Right renal cortex interstitium (tissue), 3 donors: ENCODE measurements around the gene ANKRD23. TPM values are rescaled to one million over a fixed set of nuclear protein-coding genes. Genes with fewer than 3 reads are reported as not detected.
"Not testable (repeated sequence)": the region's sequence is repeated elsewhere in the genome, so short reads cannot be mapped to it uniquely, and the experiment has no call there.

ENCODE experiments used
- DNase-seq, 3 donors: peaks; one replicate each; pipeline ENCODE4 v3.0.0-alpha.2; 2013; ENCODE audit warnings: low read depth in 3 of 3, low spot score in 2 of 3
- polyA plus RNA-seq, 3 donors: library from polyadenylated mRNA; unstranded; fragments of 120-200 nt; gene quantifications; one replicate each; pipeline ENCODE4 v1.2.1, GENCODE V29; 2013; ENCODE audit not compliant: insufficient read length in 3 of 3

Gene ANKRD23
- polyA plus RNA-seq, 3 donors = 2.4 to 2.9 (median 2.8) TPM

DNA sequence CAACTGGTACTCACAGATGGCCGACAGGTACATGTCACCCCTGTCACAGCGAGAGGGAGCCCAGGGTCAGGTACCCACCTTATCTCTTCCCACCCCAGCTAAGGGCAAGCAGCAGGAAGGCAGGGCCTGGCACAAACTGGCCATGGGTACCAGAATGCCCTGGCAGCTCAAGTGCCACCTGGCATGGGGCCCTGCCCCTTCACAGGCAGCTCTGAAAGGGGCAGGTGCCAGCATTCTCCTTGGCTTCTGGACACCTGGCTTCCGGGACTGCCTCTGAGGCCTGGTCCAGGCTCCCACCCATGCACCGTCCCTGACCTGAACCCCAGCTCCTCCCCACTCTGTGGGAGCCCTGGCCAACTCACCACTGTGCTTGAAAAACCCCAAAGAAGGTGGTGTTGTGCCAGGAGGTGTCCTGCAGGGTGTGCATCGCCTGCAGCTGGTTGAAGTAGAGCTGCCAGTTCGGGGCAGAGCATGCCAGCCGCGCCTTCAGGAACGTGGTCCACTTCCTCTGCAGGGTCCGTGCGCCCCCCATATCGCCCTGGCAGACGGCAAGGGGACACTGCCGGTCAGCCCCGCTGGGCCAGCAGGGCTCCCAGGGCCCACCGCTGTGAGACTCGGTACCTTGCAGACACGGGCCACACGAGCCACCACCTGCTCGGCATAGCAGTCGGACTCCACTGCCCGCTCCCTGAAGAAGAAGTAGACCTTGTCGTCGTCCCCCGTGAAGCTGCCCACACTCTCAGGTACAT is 20.7 kb upstream of the ANKRD23 start:
- no peak for DNase-seq

DNA sequence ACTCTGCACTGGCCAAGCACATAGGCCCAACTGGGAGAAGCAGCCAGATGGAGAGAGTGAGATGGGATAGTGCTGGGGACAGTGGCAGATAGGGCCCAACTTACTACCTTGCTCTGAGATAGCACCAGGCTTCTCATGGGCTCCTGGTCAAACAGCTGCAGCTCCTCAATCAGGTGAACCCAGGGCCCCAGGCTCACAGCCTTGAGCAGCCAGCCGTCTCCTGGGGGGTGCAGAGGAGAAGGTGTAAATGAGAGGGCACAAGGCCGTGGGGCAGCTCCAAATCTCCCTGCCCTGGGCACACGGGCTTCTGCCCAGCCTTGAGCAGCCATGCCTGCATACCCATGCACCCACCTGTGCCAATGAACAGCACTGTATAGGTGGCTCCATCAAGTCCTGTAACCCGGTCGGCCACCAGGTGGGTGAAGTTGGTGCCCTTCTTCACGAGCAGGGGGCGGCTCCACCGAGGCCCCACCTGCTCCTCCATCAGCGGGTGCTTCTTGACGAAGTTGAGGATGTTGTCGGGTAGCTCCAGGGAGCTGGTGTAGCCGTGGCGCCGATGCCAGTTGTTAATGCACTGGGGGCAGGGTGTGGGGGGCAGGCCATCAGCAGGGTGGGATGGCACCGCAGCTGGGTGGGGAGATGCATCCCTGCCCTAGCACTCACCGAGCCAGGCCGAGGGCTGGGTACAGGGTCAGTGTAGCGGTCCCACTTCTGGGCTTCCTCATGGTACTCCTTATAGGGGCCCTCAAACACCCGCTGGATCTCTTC is 19.9 kb upstream of the ANKRD23 start:
- no peak for DNase-seq

DNA sequence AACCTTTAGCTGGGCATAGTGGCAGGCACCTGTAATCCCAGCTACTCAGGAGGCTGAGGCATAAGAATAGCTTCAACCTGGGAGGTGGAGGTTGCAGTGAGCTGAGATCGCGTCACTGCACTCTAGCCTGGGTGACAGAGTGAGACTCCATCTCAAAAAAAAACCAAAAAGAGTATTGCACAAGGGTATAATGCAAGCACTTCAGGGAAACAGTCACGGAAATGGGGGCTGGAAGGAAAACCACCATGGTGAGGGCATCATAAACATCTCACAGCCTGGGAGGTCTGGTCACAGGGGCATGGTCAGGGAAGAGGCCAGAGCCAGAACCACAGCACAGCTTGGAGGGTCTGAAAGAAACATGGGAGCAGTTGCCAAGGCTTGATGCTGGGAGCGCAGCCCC is 19.2 kb upstream of the ANKRD23 start:
- DNase-seq = not testable (repeated sequence)

DNA sequence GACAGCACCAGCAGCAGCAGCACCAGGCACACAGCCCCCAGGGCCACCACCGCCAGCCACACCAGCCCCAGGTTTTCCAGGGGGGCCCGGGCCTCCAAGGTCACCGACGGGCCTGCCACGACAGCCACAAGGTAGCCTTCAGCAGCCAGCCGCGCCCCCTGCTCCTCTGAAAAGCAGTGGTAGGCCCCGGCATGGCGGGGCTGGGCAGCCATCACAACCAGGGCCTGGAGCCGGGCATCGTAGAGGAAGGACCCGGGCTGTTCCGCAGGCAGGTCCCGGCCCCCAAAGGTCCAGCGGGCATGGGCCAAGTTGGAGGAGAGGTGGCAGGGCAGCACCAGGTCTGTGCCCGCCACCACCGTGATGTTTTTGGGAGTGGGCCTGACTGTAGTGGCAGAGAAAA is 17.3 kb upstream of the ANKRD23 start:
- no peak for DNase-seq

DNA sequence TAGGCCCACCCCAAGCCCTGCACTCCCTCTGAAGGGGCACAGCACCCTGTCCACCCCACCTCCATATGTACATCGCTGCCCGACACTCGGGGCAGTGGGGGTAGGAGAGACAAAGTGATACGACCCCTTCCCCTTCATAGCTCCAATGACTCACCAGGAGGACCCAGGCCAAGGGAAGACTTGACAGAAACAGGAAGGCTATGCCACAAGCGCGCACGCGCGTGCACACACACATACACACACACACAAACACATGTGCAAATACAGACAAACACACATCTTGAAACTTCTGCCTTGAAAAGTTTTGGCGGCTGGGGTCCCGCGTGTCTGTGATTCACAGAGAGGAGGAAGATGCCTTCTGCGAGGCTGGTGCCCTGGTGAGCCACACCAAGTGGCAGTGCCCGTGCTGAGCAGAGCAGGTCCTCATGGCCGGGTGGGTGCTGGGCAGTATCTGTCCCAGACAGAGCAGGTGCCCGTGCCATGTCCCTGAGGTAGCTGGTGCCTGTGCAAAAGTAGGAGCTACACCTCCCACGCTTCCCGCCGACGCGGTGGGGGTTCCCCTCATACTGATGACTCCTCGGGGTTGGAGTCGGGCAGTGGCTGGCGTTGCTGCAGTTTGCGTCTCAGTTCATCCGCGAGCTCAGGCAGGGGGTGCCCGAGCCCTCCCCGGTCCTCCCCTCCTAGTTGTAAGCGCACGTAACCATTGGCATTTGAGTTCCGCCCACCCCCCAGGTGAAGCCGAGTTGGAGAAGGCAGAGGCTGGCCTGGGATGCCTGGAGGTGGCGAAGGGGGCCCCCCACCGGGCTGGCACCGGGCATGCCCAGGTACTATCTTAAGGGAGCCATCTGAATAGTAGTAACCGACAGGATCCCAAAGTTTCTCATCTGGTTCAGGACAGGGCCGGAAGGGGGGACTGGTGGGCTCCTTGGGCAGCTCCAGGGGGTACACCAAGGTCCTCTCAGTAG is 16.5 kb upstream of the ANKRD23 start:
- DNase-seq = no peak

DNA sequence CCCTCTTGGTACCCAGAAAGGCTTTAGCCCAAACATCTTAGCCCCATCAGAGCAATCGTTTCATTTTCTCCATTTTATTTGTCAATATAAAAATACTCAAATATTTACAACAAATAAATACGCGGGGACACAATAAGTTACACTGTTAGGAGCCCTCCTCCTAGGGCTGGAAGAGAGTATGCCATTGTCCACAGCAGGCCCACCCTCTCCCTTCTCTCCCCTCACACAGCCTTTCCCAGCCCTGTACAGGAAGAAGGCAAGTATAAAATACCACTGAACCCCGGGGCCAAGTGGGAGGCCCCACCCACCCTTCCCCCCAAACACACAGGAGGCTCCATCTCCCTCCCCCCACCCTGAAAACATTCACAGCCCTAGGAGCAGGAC is 15.9 kb upstream of the ANKRD23 start:
- DNase-seq = no peak

DNA sequence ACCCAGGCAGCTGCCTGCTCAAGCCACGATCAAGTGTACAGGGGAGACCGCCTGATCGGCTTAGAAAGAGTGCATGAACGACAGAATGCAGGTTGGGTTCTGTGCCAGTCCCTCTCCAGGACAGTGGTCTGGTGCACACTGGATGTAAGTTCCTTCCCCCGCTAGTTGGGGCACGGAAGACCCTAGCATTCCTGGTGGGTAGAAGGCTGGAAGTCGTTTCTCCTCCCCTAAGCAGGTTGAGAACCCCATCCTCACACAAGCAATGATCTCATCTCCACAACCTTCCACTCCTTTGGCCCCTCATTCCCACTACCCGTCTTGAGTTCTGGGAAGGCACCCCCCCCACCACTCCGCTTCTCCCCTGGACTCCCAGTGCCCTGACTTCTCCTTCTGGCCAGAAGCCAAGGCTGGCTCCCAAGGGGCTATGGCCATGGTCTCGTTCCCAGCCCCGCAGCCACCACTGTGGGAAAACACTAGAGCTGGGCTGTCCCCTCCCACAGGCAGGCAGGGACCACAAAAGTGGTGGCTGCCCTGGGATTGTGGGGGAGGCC is 15.4 kb upstream of the ANKRD23 start:
- DNase-seq = no peak

DNA sequence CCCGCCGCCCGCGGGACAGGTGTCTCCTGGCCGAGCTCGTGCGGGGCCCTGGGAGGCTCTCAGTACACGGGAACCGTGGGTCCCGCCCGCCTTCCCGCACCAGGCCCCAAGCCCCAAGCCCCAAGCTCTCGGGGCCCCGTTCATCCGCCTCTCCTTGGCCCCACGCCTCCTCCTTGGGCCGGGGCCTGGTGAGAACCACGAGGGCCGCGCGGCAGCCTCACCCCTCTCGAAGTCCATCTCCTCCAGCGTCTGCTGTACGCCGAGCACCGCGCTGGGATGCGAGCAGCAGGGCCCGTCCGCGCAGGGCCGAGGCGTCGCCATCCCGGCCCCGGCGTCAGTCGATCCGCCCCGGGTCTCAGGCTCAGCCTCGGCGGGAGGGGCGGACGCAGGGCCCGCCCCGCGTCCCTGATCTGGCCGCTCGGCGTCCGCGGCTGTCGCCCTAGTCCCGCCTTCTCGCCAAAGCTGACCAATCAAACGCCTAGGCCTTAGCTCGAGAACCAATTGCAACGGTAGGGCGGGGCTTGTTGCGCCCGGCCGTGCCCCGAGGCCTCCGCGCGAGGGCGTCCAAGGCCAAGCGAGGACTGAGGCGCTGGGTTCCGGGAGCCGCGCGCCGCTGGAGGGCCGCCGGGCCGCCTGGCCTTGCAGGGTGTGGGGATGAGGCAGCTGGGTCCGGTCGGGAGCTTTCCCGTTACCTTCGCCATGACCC is 14.0 kb upstream of the ANKRD23 start, which contains the start of gene ANKRD39:
Gene ANKRD39, minus strand, starts transcription at position 350 of the 706 bp plus-strand sequence. Its CDS starts 29 bp downstream, at position 321.
- DNase-seq = peak; percentile 94 to 98 (median 98)

DNA sequence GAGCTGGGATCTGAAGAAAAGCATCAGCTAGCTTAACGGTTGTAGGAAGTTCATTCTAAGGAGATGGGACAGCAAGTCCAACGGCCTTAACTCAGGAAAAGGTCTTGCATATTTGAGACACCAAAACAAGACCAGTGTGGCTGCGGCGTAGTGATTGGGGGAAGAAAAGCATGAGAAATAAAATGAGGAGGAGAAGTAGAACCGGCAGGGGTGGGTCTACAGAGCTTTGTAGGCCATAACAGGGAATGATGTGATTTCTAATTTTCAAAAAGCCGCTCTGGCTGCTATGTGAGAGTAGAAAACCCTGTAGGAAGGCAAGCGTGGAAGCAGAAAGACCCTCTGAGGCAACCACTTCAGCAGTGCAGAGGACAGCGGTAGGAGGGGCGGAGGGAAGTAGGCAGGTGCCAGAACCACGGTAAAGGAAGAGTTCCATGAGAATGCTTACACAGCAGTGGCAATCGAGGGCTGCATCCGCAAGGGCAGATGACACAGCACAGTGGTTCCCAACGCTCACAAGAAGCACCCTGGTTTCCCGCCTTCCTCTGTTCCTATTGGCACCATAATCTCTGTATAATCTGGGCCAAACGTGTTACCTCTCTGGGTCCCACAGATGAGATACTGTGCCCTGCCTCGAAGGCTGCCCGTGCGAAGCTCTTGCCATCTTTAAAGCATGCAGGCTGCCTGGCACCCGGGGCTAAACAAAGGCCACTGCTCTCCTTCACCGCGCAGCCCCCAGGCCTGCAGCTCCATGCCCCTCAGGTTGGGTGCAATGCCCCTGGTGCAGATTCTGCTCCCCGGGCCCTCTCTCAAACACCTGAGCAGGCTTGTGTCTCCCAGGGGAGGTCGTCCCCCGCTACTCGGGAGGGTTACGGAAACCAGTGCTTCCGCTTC is 13.2 kb upstream of the ANKRD23 start:
- DNase-seq = no peak

DNA sequence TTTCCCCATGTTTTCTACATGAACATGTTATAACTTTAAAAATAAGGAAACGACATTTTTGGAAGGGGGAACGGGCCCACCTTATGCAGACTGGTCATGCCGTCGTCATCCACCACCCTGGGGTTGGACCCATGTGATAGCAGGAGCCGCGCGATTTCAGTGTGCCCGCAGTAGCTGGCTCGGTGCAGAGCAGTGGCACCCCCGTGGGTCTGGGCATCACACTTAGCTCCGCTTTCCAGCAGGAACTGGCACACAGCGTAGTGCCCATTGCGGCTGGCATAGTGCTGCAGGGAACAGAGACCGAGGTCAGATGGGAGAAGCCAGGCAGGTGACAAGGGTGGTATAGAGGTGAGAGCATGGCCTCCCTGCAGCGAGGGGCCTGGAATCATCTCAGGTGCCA is 9.5 kb upstream of the ANKRD23 start:
- no peak for DNase-seq

DNA sequence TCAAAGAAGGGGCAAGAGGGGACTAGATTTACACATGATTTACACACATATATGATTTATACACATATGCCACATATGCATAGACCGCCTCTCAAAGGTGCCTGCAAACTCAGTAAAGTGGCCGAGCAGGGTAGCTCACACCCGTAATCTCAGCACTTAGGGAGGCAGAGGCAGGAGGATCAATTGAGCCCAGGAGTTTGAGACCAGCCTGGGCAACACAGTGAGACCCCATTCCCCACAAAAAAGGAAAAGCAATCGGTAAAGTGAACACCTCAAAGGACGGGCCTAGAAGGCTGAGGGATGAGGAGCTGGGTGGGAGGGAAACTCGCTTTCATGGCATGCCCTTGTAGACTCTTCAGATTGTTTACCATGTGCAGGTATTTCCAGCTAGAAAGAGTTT is 8.8 kb upstream of the ANKRD23 start:
- DNase-seq = no peak

DNA sequence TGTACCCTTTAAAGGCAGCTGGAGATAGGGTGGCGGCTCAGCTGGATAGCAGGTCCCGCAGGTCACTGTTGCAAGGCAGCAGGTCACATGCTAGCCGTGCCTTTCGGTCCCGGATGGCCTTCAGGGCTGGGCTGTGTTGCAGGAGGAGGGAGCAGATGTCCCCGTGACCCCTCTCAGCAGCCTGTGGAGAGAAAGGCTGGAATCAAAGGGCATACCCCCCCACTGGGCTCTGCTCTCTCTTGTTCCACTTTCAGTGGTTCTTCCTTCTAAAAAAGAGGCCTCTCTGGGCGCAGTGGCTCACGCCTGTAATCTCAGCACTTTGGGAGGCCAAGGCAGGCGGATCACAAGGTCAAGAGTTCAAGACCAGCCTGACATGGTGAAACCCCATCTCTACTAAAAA is 4.4 kb upstream of the ANKRD23 start:
- DNase-seq = no peak

DNA sequence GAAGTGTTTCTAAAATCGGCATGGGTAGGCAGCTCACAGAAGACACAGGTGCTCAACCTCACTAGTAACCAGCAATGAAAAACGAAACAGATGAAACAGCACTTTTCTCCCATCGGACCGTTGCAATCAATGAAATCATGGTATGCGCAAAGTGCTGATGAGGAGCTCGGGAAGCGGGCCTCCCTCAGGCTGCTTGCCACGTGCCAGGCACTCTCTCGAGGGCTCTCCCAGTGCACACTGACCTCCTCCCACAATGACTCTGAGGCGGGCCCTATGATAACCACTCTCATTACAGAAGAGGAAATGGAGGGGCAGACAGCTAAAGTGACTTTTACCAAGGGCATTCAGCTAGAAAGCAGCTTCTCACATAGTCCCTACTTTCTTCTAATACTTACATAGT is 3.8 kb upstream of the ANKRD23 start:
- no peak for DNase-seq

DNA sequence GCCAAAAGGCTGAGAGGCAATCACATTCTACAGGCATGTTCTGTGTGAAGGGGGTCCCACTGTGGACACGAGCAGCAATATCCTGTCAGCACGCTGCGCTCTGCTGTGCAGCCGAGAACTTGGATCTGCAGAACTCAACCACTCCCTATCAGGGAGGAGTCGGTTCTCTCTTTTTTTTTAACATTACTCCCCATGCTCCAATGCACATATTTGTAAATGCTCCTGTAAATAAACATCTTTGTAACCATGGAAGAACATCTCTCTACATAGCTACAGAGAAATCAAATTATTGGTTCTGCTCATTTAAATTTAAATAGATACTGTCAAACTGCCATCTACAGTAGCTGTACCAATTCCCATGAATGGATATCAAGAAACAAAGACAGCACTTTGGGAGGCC is 3.0 kb upstream of the ANKRD23 start:
- no peak for DNase-seq

DNA sequence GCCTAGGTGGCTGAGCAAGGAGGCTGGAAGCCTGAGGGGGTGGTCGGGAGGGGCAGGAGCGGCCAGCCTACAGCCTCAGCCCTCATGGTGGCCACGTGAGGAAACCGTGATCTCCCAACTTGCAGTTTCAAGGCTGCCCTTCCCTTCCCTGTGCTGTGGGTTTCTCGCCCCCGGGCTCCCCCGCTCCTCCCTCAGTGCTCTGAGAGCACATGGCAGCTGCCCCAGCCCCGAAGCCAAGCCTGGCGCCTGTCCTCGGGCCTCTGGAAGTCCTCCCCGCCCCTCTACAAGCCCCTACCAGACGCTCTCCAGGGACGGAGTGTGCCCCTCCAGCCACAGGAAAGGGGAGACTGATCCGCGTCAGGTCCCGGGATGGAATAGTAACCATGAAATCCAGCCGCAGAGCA is 586 bp upstream of the ANKRD23 start:
- DNase-seq = no peak

DNA sequence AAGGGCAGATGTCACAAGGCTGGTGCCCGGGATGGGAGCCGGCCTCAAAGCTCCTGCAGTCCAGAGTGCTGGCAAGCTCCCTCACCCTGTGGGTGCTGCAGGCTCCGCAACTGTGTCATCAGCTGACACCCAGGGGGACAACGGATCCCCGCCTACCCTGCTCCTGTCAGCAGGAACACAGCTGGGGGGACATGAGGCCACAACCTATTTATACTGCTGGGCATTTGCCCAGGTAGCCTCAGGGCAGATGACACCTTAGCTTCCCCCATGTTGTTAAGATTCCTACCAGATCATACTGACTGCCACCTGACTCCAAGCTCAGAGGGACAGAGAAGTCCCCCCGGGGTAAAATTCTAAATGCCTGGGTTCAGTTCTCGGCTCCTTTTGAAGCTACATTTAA is 1.2 kb downstream of the ANKRD23 start:
- no peak for DNase-seq

DNA sequence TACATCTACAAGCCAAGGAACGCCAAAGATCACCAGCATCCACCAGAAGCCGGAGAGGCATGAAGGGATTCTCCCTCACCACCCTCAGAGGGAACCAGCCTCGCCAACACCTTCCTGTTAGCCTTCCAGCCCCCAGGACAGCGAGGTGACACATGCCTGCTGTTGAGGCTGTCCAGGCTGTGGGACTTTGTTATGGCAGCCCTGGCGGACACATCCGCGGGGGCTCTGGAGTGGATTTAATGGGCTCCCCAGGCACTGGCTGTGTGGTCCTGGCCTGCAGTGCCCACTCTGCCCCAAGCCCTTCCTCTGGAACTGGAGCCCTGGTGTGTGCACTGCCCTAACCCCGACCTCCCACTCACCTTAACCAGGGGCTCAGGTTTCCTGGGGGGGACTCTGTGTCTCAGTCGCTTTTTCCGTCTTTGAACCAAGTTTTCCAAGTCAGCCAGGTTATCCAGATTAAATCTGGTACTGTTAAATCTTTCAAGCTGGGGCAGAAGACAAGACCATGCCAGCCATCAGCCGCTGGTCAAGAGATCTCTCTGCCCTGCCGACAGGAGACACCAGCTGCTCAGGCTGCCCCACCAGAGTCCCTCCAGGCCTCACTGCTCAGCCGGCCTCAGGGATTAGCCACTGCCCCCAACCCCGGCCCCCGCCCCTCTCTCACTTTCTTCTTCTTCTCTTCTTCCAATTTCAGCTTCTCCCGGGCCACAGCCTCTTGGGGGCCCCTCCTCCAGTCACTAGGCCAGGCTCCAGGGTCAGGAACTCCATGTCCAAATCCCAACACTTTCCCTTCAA is 1.9 kb downstream of the ANKRD23 start:
- no peak for DNase-seq
